MG63 (cell line): ENCODE results near the gene MSX2. TPM values are rescaled to one million over a fixed set of nuclear protein-coding genes. Genes with fewer than 3 reads are reported as not detected.

Experiments
- DNase-seq: peaks from one replicate; pipeline ENCODE4 v3.0.0-alpha.2; 2020
- H3K27me3 ChIP-seq: fragments of 250-450 bp; sonication (Bioruptor Pico); 2 replicates; pipeline ENCODE4 v1.5.1; 2020; ENCODE audit warnings: mild to moderate bottlenecking, moderate library complexity
- H3K36me3 ChIP-seq: fragments of 250-450 bp; sonication (Bioruptor Pico); 2 replicates; pipeline ENCODE4 v1.5.1; 2020; ENCODE audit warnings: mild to moderate bottlenecking, moderate library complexity
- H3K4me3 ChIP-seq: fragments of 250-450 bp; sonication (Bioruptor Pico); 2 replicates; pipeline ENCODE4 v1.5.1; 2020; ENCODE audit warnings: mild to moderate bottlenecking, moderate library complexity
- H3K9me3 ChIP-seq: fragments of 250-450 bp; sonication (Bioruptor Pico); 2 replicates; pipeline ENCODE4 v1.5.1; 2020; ENCODE audit warnings: mild to moderate bottlenecking, moderate library complexity
- total RNA-seq: library from RNA; depleted of rRNA; stranded (reverse); fragments of >200 nt; shearing (Covaris generic); gene quantifications from 2 replicates; pipeline ENCODE4 v1.2.3, GENCODE V29; 2014; ENCODE audit warnings: low replicate concordance

Gene MSX2
- total RNA-seq, 1 experiment from 2014 or later = 10.7 TPM

GRCh38 chr5:174726916-174727793 is 2.8 kb downstream of the MSX2 start:
- H3K9me3 ChIP-seq = no peaks in the 10 kb centered on the region
- peaks cover 3% of the 10 kb centered on the region; the same call in 1 of the 2 replicates for H3K36me3 ChIP-seq
- H3K27me3 ChIP-seq = peaks cover 12% of the 10 kb centered on the region
- no peak for DNase-seq
- no peak overlapping the region for H3K4me3 ChIP-seq

GRCh38 chr5:174727794-174728680 is 3.7 kb downstream of the MSX2 start:
- H3K27me3 ChIP-seq = peaks cover 3% of the 10 kb centered on the region
- DNase-seq = no peak
- no peak overlapping the region for H3K4me3 ChIP-seq
- no peaks in the 10 kb centered on the region for H3K9me3 ChIP-seq
- H3K36me3 ChIP-seq = peaks cover 3% of the 10 kb centered on the region; the same call in 1 of the 2 replicates

- H3K27me3 ChIP-seq = no peaks in the 10 kb centered on the region
- no peaks in the 10 kb centered on the region for H3K9me3 ChIP-seq
- H3K36me3 ChIP-seq = peaks cover 3% of the 10 kb centered on the region; the same call in 1 of the 2 replicates
- DNase-seq = no peak
- no peak overlapping the region for H3K4me3 ChIP-seq
Measured at GRCh38 chr5:174729075-174729680, 4.8 kb downstream of the MSX2 start.

- no peak for DNase-seq
- peaks cover 8% of the 10 kb centered on the region for H3K27me3 ChIP-seq
- H3K4me3 ChIP-seq = no peak overlapping the region
- H3K36me3 ChIP-seq = peaks cover 3% of the 10 kb centered on the region; the same call in 1 of the 2 replicates
- H3K9me3 ChIP-seq = no peaks in the 10 kb centered on the region
Measured at GRCh38 chr5:174731214-174732035, 7.0 kb downstream of the MSX2 start.

GRCh38 chr5:174732036-174733020 is 7.9 kb downstream of the MSX2 start:
- peaks cover 3% of the 10 kb centered on the region; the same call in 1 of the 2 replicates for H3K36me3 ChIP-seq
- peaks cover 8% of the 10 kb centered on the region for H3K27me3 ChIP-seq
- no peaks in the 10 kb centered on the region for H3K9me3 ChIP-seq
- no peak for DNase-seq
- H3K4me3 ChIP-seq = no peak overlapping the region

DNA sequence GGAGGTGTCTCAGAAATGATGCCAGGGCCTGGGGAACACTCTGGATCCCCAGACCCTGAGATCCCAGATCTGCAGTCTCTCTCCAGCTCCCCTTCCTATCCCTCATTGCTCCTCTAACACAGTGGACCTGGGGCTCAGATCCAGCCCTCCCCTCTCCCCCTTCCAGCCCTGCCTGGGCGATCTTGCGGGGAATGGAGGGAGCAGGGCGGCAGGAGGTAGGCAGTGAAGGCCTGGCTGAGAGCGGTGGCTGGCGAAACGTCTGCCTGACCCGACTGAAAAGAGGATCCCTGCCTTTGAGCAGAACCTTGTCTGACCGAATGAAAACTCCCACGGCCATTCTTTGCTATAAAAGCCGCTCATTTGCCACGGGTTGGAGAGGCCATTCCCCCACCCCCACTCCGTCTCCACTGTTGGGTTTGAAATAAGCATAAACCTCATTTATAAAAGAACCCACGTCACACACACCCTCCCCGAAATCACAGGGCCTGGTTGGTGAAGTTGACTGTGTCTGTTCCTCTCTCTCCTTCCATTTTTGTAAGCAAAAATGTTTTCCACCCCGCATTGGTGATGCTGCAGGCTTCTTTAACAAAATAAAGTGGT is 8.8 kb downstream of the MSX2 start:
- DNase-seq = no peak
- Histone ChIP-seq H3K27me3 (peaks cover 8% of the 10 kb centered on the region), H3K9me3 (no peaks in the 10 kb centered on the region), H3K36me3 (peaks cover 3% of the 10 kb centered on the region; the same call in 1 of the 2 replicates), H3K4me3 (no peak overlapping the region)

DNA sequence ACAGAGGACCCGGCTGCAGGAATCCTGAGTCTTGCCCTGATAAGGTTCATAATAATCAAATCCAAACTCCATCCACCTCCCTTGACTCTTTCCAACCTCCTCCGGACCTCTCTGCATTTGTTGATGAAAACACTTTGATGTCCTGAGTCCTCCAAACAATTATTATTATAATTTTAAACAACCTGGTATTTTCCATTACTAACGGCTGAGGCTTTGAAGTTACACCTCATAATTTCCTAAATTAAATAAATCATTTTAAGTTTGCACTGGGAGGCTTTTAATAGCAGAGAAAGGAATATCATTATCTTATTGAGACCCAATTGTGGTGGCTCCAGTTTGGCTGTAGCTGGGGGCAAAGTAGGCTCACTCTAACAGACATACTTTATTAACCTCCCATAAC is 9.5 kb downstream of the MSX2 start:
- no peak for DNase-seq
- peaks cover 3% of the 10 kb centered on the region; the same call in 1 of the 2 replicates for H3K36me3 ChIP-seq
- H3K9me3 ChIP-seq = no peaks in the 10 kb centered on the region
- H3K27me3 ChIP-seq = peaks cover 8% of the 10 kb centered on the region
- no peak overlapping the region for H3K4me3 ChIP-seq

- no peak overlapping the region for H3K4me3 ChIP-seq
- H3K27me3 ChIP-seq = peaks cover 8% of the 10 kb centered on the region
- no peaks in the 10 kb centered on the region for H3K9me3 ChIP-seq
- no peak for DNase-seq
- H3K36me3 ChIP-seq = no peaks in the 10 kb centered on the region
Measured at GRCh38 chr5:174734571-174735497, 10.5 kb downstream of the MSX2 start.

- no peaks in the 10 kb centered on the region for H3K36me3 ChIP-seq
- H3K27me3 ChIP-seq = peaks cover 8% of the 10 kb centered on the region
- no peaks in the 10 kb centered on the region for H3K9me3 ChIP-seq
- DNase-seq = no peak
- no peak overlapping the region for H3K4me3 ChIP-seq
Measured at GRCh38 chr5:174735498-174736330, 11.3 kb downstream of the MSX2 start.

DNA sequence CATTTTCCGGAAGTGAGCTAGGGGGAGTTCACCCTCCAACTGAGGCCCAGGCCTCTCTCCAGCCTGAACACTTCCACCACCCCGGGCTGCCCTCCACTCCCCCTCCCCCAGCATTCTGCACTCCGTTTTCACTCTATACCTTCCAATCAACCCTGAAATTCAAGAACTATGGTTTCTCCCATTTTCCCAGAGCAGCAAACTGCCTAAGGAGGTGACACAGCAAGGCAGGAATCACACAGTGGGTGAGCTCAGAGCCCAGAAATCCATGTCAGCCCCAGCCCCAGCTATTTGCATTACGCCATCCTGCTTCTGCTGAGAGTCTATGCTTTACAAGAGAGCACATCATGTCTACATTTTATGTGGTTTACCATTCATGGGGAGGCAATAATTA is 11.9 kb downstream of the MSX2 start:
- DNase-seq = peak; percentile 37
- Histone ChIP-seq H3K36me3 (no peaks in the 10 kb centered on the region), H3K9me3 (no peaks in the 10 kb centered on the region), H3K4me3 (no peak overlapping the region), H3K27me3 (peaks cover 8% of the 10 kb centered on the region)

DNA sequence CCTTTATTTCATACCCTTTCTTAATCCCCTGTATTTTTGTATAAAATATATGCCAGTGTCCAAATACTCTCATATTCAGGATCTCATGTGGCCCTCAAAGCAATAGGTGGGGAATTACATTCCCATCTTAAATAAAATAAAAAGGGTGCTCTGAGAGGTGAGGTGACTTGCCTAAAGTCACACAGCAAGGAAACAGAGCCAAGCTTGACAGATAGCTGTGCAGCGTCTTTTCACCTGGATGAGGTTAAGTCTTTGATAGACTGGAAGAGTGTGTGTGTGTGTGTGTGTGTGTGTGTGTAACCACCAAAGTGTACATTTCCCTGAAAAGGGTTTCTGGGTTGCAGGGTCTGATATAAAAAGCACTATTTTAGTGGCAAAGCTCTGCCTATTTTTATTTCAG is 12.4 kb downstream of the MSX2 start:
- Histone ChIP-seq H3K9me3 (no peaks in the 10 kb centered on the region), H3K27me3 (peaks cover 8% of the 10 kb centered on the region), H3K36me3 (no peaks in the 10 kb centered on the region), H3K4me3 (no peak overlapping the region)
- DNase-seq = no peak

DNA sequence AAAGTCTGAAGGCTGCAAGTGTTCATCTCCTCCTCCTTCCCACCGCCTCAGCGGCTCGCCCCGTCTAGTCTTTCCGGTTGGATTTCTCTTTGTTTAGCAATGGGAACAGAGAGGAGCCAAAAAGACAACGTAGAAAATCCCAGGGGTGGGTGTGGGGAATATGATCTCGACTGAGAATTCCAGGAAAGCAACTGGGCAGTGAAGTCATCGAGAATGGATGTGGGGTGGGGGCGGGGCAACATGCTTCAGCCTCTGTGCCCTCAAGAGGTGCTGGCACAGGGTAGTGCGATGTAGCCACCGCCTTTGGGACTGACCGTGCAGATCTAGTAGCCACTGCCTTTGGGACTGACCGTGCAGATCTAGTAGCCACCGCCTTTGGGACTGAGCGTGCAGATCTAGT is 12.9 kb downstream of the MSX2 start:
- Histone ChIP-seq H3K9me3 (no peaks in the 10 kb centered on the region), H3K36me3 (no peaks in the 10 kb centered on the region), H3K27me3 (peaks cover 8% of the 10 kb centered on the region), H3K4me3 (no peak overlapping the region)
- no peak for DNase-seq

DNA sequence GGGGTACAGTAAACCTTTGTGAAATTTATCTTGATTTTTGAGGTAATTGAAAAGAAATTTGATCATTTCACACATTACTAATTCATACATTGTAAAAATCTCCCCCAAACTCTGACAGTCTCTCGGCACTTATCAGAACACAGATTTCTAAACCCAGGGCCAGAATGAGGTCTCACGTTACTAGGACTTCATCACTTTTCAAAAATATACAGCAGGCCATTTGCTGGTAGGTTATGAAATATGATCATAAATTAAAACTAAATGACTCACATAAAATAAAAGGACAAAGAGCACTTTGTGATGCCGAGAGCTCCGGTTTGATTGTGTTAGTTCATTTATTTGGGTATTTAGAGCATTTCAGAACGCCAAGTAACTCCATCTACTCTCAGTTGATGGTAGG is 17.0 kb downstream of the MSX2 start:
- H3K27me3 ChIP-seq = no peaks in the 10 kb centered on the region; the same call in 1 of the 2 replicates
- DNase-seq = no peak

More for the DNA sequence above, 17.0 kb downstream of the MSX2 start:
- Histone ChIP-seq H3K4me3 (no peak overlapping the region), H3K9me3 (no peaks in the 10 kb centered on the region), H3K36me3 (no peaks in the 10 kb centered on the region)
